Midbrain (tissue), 1 donor: ENCODE data around the gene OSBPL2.

Experiments
- DNase-seq: peaks from one replicate; lab custom pipeline; 2025; lab: John Stamatoyannopoulos, UW

The OSBPL2 gene

DNA sequence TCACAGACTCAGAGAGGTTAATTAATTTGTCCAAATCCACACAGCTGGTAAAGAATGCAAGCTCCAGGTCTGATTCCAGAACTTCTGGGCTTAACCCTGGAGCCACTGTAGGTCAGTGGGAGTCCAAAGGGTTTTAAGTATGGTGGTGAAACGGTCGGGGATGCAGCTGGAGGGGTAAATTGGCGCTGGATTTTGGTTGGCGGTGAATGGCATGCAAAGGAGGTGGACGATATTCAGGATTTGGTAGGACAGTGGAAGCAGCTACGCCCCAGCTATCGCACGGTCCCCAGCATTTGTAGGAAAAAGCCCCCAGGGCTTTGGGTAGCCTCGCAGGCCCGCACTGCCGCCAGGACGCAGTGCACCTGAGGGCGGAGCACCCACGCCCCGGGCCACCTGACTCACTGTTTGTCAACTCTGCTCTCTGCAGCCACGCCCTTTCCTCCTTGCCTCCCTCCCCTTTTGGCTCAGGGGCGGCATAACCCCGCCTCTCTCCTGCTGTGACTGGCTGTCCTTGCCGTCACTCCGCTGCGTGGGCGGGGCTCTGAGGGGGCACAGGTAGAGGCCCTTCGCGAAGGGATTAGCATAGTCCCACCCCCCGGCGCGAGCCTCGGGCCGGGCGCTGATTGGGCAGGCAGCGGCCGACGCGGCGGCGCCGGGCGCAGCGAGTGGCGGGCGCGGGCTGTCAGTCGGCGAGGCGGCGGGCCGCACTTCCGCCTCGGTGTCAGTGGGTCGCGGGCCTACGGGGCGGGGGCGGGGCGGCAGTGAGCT lies at the start of gene OSBPL2:
TSS of gene OSBPL2 (plus strand) at position 721 of the 768 bp plus-strand sequence. CDS start 17,664 bp downstream, outside the sequence.
- DNase-seq = peak; percentile 99

DNA sequence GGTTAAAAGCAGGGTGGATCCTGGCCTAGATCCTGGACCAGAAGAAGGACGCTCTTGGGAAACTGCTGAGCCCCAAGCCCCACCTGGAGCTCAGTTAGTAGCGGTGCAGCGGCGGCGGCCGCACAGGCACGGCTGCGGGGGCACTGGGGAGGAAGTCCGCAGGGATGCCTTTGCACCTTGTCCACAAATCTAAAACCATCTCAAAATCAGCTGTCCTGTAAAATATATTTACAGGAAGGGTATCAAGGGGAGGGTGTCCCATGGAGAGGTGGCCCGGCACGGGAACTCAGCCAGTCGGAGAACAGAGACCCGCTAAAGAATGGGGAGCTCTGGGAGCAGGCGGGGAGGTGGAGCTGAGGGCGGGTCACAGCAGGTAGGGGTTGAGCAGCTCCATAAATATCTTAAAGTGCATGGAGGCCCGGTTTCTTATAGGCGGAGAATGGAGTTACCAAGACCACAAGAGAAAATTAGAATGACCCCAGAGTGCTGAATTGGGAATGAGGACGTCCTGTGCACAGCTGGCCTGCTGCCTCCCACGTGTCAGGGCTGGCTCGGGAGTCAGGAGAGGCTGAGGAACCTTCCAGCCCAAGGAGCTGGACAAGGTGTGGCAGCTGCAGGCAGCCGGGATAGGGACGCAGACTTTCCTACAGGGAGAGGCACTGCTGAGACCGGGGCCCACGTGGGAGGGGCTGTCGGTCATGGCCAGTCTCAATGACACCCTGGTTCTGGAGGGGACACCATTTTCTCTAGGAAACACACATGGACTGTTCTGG lies 47.5 kb upstream of the OSBPL2 start:
- no peak for DNase-seq

DNA sequence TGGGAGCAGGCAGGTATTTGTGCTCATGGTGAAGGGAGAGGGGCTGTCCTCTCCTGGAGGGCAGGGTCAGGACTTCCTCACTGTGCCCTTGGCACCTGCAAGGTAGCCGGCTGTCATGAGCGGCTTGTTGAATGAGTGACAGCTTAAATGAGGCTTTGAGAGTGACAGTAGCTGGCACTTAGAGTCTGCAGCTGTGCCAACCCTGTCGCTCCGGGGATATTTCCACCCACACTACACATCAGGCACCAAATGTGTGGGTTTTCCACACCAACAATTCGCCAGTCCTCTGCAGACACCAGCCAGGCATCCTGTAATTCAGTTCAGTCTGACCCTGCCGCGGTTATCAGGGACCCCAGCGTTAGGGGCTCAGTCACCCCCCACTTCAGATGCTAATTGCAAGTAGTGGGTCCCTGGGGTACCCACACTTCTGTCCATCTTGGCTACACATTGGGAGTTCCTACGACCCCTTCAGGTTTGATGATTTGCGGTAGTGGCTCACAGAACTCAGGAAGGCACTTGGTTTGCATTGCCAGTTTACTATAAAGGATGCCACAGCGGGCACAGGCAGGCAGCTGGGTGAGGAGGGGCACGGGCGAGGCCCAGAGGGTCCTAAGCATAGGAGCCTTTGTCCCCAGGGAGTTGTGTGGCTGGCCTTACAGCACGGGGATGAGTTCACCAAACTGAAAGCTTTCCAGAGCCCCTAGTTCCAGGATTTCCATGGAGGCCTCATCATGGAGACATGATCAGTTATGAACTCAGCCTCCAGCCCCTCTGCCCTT lies 46.4 kb upstream of the OSBPL2 start:
- no peak for DNase-seq

DNA sequence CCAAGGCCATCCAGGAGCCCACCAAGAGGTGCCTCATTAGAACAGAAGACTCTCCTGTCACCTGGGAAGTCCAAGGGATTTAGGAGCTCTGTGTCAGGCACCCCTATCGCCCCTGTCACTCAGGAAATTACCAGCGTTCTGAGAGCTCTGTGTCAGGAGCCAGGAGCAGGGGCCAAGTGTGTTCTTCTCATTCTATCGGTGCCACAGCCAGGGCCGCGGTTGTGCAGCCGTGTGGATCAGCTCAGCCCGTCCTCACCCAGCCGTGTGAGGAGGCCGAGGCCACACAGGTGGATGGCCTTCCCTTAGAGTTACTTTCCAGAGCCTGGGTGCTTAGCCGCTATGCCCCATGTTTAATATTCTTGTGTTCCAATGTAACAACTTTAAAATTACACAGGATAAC lies 45.7 kb upstream of the OSBPL2 start:
- no peak for DNase-seq

DNA sequence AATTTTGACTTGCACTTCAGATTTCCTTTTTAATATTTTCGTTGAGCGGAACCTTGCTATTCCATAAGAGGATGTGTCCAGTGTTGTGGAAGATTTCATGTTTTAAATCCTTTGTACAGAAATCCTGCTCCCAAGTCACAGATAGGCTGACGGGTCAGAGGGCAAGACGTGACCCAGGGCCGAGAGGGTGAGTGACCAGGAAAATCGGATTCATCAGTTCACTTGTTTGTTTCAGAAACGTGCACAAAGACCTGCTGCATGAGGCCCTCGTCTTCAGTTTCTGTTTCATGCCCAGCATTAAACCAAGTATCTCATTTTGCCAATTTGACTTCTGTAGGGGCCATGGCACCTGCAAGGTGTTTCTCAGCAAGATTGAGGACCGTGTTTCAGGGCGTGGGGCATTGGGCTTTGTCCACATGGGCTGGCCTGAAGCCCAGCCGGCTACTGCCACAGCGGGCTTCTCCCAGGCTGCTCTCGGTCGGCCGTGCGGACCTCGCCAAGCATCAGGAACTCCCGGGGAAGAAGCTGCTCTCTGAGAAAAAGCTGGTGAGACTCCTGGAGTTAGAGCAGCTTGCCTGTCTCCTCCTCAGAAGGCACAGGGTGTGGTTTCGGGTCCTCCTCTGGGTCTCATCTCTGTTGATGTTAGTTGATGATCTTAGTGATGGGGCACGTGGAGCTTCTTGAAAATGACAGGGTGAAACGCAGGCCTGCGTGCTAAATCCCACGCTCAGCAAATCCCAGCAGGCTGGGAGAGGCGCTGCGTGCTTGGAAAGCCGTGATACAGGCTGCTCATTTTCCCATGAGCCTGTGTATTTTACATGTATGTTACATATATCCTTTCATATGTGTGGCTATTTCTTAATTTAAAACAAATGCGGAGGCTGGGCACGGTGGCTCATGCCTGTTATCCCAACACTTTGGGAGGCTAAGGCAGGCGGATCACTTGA lies 45.0 kb upstream of the OSBPL2 start:
- DNase-seq = no peak

DNA sequence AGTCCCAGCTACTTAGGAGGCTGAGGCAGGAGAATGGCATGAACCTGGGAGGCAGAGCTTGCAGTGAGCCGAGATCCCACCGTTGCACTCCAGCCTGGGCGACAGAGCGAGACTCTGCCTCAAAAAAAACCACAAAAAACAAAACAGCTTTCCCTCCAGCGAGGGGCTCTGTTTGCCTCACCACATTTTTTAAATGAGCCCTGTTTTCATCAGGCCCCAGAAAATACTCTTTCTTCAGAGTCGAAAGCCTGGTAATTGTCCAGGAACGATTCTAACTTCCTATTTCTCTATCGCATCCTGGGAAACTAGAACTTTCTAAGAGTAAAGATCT lies 43.3 kb upstream of the OSBPL2 start:
- DNase-seq = no peak

DNA sequence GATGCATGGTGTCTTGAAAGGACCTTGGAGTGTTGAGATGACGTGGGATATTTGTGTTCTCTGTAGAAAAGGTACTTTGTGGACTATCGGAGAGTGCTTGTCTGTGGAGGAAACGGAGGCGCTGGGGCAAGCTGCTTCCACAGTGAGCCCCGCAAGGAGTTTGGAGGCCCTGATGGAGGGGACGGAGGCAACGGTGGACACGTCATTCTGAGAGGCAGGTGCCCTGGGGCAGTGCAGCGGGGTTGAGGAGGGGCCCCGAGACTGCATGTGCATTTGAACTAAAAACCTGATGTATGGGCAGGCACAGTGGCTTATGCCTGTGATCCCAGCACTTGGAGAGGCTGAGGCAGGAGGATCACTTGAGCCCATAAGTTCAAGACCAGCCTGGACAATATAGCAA lies 42.6 kb upstream of the OSBPL2 start:
- DNase-seq = no peak

DNA sequence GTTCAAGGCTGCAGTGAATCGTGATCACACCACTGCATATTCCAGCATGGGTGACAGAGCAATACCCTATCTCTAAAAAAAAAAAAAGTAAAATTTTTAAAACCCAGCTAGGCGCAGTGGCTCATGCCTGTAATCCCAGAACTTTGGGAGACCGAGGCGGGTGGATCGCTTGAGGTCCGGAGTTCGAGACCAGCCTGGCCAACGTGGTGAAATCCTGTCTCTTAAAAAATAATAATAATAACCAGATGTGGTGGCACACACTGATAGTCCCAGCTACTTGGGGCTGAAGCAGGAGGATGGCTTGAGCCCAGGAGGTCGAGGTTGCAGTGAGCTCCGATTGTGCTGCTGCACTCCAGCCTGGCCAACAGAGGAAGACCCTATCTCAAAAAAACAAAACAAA lies 42.0 kb upstream of the OSBPL2 start:
- no peak for DNase-seq

DNA sequence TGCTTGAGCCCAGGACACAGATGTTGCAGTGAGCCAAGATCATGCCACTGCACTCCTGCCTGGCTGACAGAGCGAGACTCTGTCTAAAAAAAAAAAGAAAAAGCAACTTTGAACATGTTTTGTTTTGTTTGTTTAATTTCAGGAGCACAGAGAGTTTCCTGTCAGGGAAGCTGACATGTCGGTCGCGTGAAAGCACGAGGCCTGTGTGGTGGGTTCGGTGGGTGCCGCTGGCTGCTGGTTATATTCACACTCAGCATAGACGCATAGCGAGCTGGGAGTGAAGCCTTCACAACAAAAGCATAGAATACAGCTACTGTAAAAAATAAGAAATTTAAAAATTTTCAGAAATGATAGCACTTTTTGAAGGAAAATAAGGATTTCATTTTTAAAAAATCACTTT lies 41.0 kb upstream of the OSBPL2 start:
- no peak for DNase-seq

DNA sequence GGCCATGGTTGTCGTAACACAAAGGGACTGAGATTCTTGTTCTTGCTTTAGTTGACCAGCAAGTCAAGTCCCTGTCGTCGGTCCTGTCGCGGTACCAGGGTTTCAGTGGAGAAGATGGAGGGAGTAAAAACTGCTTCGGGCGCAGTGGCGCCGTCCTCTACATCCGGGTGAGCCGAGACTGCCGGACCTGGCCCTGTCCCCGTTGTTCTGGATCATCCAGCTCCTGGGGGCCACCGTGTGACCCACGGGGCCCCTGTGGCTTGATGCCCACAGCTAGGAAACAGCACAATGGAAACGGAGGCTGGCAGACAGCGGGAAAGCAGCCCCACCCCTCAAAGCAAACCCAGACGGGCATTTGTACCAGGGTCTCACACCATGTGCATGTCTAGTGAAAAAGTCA lies 40.5 kb upstream of the OSBPL2 start:
- no peak for DNase-seq

DNA sequence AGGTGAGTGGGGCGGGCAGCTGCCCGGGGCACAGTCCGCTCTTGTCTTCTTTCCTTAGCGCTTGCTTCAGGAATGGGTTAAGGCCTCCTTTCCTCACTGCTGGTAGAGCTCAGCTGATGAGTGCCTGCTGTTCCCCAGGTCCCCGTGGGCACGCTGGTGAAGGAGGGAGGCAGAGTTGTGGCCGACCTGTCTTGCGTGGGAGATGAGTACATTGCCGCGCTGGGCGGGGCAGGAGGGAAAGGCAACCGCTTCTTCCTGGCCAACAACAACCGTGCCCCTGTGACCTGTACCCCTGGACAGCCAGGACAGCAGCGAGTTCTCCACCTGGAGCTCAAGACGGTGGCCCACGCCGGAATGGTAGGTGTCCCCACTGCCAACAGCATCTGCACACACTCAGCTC lies 39.8 kb upstream of the OSBPL2 start:
- no peak for DNase-seq

DNA sequence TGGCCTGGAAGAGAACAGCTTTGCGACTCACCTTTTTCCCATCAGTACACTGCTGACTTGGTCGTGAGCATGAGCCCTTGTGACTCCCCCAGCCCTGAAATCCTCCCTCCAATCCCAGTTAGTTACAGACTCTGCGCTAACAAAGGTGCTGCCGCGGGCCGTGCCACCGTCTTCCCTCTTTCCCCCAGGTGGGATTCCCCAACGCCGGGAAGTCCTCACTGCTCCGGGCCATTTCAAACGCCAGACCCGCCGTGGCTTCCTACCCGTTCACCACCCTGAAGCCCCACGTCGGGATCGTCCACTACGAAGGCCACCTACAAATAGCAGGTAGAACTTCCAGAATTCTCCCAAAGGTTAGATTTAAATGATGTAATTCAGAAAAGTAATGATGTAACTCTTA lies 39.4 kb upstream of the OSBPL2 start:
- no peak for DNase-seq

DNA sequence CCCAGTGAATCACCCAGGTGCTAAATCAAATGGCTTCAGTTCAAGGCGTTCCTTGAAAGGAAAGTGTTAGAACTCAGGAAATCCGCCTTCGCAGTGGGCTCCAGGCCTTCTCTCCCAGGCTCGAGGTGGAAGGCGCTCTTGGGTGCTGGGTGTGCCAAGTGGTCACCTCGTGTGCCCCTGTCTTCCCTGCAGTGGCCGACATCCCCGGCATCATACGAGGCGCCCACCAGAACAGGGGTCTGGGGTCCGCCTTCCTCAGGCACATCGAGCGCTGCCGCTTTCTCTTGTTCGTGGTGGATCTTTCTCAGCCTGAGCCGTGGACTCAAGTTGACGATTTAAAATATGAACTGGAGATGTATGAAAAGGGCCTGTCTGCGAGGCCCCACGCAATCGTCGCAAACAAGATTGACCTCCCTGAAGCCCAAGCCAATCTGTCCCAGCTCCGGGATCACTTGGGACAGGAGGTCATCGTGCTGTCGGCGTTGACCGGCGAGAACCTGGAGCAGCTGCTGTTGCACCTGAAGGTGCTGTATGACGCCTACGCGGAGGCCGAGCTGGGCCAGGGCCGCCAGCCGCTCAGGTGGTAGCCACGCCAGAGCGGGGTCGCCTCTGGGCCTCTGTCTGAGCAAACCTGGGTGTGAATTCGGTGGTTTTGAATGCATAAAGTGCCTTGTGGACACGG lies 37.7 kb upstream of the OSBPL2 start:
- DNase-seq = no peak

DNA sequence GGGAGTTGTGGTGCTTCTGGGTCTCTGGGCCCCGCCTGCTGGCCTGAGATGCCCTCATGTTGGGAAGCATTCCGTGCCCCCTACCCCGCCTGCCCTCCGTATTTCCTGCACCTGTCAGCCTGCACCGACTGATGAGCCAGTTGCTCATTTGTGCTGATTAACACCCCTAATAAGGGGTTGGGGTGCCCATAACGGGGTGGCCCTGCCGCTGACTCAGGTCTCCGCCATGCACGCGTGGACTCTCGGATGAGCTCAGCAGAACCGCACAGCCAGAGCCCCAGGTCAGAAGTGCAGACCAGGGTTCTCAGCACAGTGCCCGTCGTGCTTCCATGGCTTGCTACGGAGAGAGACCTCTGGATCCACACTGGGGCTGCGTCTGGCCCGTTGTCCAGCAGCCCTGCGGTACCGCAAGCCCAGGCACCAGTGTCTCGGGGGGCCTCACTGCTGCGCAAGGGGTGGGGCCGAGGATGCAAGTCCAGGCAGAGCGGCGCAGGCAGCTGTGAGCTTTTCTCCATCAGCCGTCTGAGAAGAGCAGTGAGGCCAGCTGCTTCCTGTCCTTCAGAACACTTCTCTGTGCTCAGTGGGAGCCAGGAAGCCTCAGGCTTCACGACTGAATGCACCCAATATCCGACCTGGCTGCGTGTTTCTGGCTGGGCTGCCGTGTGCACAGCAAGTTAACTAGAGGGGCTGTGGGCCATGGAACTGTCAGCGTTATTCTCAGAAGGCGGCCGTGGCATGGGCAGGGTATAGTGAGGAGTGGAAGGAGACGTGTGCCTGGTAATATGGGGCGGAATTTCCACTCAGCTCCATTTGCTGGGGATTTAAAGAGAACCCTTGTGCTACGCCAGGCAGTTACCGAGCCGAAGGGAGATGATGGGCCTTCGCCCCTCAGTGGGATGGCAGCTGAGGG lies 36.9 kb upstream of the OSBPL2 start:
- DNase-seq = no peak

DNA sequence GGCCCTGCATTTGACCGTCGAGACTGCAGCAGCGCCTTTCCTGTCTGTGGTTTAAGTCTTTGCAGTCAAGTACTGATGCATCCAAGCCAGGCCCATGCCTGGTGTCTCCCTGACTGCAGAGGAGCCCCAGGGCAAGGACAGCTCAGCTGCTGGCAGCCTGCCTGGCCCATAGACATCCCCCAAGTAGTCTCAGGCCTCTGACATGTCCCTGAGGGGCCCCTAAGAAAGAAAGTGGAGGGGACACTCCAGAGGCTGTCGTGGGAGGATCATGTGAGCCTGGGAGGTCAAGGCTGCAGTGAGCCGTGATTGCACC lies 36.3 kb upstream of the OSBPL2 start:
- no peak for DNase-seq

DNA sequence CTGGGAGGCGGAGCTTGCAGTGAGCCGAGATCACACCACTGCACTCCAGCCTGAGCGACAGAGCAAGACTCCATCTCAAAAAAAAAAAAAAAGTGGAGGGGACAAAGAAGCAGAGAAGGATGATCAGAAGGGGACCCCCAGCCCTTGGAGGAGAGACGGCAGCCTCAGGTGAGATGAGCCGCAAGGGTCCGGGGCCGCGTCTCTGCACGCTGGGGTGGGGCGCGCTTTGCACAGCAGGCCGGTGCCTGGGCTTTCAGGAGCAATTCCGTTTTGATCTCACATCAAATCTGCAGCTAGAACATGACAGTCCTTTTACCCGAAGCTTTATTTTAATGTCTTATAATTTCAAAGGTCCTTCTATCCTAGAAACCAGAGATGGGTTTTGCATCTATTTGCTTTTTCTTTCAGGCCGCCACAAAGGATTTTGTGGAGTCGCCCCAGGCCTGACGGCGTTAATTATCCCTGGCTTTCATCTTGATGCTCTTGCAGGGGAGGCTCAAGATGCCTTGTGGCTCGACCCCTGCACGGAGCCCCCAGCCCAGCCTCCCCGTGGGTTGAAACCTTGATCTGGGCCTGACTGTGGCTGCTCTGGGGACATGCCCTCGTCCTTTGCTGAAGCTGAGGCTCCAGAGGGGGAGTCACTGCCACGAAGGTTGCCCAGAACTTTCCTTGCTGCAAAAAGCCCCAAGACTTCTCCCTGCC lies 35.5 kb upstream of the OSBPL2 start:
- no peak for DNase-seq

DNA sequence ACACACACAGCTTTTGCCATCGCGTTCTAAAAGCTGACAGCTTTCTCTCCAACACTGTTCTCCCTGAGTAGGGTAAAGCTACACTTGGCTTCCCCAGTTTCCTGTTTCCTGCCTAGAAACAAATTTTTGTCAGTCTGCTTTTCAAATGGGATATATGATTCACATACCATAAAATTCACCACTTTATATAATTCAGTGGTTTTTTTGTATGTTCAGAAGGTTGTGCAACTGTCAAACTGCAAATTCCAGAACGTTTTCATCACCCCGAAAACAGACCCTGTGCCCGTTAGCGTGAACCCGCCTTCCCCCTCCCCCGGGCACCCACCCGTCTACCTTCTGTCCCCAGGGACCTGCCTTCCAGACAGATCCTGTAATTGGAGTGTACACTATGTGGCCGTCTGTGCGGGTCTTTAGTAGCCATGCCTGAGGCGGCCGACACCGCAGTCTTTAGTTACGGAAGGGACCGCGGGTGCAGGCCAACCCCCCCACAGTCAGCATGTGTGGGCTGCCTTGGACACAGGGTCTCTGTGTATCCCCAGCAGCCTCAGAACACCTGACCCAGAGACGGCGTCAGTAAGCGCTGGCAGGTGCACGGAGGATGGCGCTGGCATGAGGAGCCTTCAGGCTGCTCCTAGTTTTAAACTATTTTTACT lies 34.8 kb upstream of the OSBPL2 start:
- no peak for DNase-seq

DNA sequence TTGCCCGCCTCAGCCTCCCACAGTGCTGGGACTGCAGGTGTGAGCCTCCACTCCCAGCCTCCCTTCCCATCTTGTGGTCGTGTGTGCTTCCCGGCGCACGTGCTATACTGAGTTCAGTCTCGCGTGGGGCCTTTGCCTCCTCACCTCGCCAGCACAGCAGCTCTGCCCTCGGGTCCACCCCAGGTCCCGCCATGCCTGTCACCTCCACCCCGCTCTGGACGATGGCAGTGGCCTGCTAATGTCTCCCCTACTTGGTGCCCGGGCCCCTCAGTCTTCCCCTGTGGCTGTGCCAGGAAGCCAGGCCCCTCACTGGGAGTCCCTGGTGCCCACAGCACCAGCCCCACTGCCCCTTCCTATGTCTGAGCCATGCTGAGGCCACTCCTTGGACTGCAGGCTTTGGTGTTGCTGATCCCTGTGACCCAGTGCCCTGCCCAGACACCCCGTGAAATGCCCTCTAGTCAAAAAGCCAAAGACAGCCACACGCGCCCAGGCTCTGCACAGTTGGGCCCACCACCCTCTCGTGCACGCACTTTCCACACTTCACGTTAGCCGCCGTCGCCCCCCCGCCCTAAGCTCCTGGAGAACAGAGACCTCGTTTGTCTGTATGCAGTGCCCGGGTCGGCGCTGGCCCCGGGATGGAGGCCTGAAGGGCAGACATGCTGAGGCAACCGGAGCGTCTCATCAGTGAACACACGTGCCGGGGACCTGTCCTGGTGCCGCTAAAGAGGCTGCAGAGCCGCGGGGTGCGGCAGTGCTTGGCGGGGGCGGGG lies 32.5 kb upstream of the OSBPL2 start:
- DNase-seq = no peak
